Activated CD4-positive, alpha-beta memory T cell treated with anti-CD3 and anti-CD28 coated beads, Interleukin-2, amount 10 ng/mL, durations not matched to agents 7 days and 5 days (primary cell): ENCODE results near the gene DNAAF5. TPM values are rescaled to one million over a fixed set of nuclear protein-coding genes. Genes with fewer than 3 reads are reported as not detected.
"Not testable (repeated sequence)": the region's sequence is repeated elsewhere in the genome, so short reads cannot be mapped to it uniquely, and the experiment has no call there.

ENCODE experiments used
- CTCF ChIA-PET: fragments of 350-600 bp; sonication (Branson Sonifier 250); formaldehyde crosslinking; loops from one replicate; lab custom pipeline; 2021; ENCODE audit warnings: antibody characterized with exemption, inconsistent platforms; lab: Charles Lee
- POLR2A ChIA-PET: fragments of 350-600 bp; sonication (Branson Sonifier 250); formaldehyde crosslinking; loops from one replicate; lab custom pipeline; 2021; ENCODE audit warnings: antibody characterized with exemption; lab: Charles Lee
- DNase-seq: peaks from one replicate; pipeline ENCODE4 v3.0.0-alpha.2; 2020
- H3K27ac Mint-ChIP-seq: one replicate; pipeline ENCODE4 v1.8.0; 2021; ENCODE audit warnings: mild to moderate bottlenecking, mixed read lengths
- H3K27me3 Mint-ChIP-seq: one replicate; pipeline ENCODE4 v1.8.0; 2021; ENCODE audit warnings: mixed read lengths
- H3K36me3 Mint-ChIP-seq: one replicate; pipeline ENCODE4 v1.8.0; 2021; ENCODE audit warnings: low read depth, mixed read lengths
- H3K4me1 Mint-ChIP-seq: one replicate; pipeline ENCODE4 v1.8.0; 2021; ENCODE audit warnings: mixed read lengths
- H3K4me3 Mint-ChIP-seq: one replicate; pipeline ENCODE4 v1.8.0; 2021; ENCODE audit warnings: mild to moderate bottlenecking, mixed read lengths
- H3K9me3 Mint-ChIP-seq: one replicate; pipeline ENCODE4 v1.8.0; 2021; ENCODE audit warnings: mixed read lengths
- total RNA-seq, 2 experiments: library from RNA; stranded (reverse); gene quantifications; one replicate each; pipeline ENCODE4 v1.2.3, GENCODE V29; 2021

The DNAAF5 gene
- total RNA-seq, 2 experiments from 2014 or later, result 16.8 to 19.7 TPM

GRCh38 chr7:750111-750905 lies 23.8 kb downstream of the DNAAF5 start:
- Mint-ChIP-seq H3K9me3 (no peaks in the 10 kb centered on the region), H3K27ac (no peak overlapping the region), H3K4me3 (no peak overlapping the region), H3K4me1 (no peaks in the 10 kb centered on the region), H3K36me3 (peaks cover 13% of the 10 kb centered on the region), H3K27me3 (no peaks in the 10 kb centered on the region)
- ChIA-PET POLR2A (no interaction called here), CTCF (no interaction called here)
- DNase-seq, result no peak

- no peaks in the 10 kb centered on the region for H3K9me3 Mint-ChIP-seq
- DNase-seq, result no peak
- POLR2A ChIA-PET, result no interaction called here
- CTCF ChIA-PET, result no interaction called here
- H3K27ac Mint-ChIP-seq, result no peak overlapping the region
- H3K27me3 Mint-ChIP-seq, result no peaks in the 10 kb centered on the region
- H3K4me3 Mint-ChIP-seq, result no peak overlapping the region
- H3K4me1 Mint-ChIP-seq, result peaks cover 2% of the 10 kb centered on the region
- peaks cover 13% of the 10 kb centered on the region for H3K36me3 Mint-ChIP-seq
Observed at GRCh38 chr7:751826-752225, 25.3 kb downstream of the DNAAF5 start.

GRCh38 chr7:752256-752655 lies 25.8 kb downstream of the DNAAF5 start:
- CTCF ChIA-PET, POLR2A ChIA-PET: not testable (repeated sequence)

GRCh38 chr7:753190-753589 lies 26.7 kb downstream of the DNAAF5 start:
- no peak for DNase-seq
- no peak overlapping the region for H3K4me3 Mint-ChIP-seq
- H3K27me3 Mint-ChIP-seq, result no peaks in the 10 kb centered on the region
- no peak overlapping the region for H3K27ac Mint-ChIP-seq
- ChIA-PET POLR2A (no interaction called here), CTCF (no interaction called here)
- H3K36me3 Mint-ChIP-seq, result peaks cover 24% of the 10 kb centered on the region
- no peaks in the 10 kb centered on the region for H3K9me3 Mint-ChIP-seq
- H3K4me1 Mint-ChIP-seq, result peaks cover 13% of the 10 kb centered on the region

More at GRCh38 chr7:752256-752655, 25.8 kb downstream of the DNAAF5 start:
- H3K9me3 Mint-ChIP-seq, H3K27ac Mint-ChIP-seq, DNase-seq, H3K4me3 Mint-ChIP-seq, H3K27me3 Mint-ChIP-seq, H3K4me1 Mint-ChIP-seq: not testable (repeated sequence)
- peaks cover 14% of the 10 kb centered on the region for H3K36me3 Mint-ChIP-seq

- peaks cover 16% of the 10 kb centered on the region for H3K4me1 Mint-ChIP-seq
- H3K36me3 Mint-ChIP-seq, result peaks cover 30% of the 10 kb centered on the region
- no peak overlapping the region for H3K27ac Mint-ChIP-seq
- H3K9me3 Mint-ChIP-seq, result no peaks in the 10 kb centered on the region
- no peak for DNase-seq
- CTCF ChIA-PET, result no interaction called here
- H3K27me3 Mint-ChIP-seq, result no peaks in the 10 kb centered on the region
- POLR2A ChIA-PET, result no interaction called here
- no peak overlapping the region for H3K4me3 Mint-ChIP-seq
Observed at GRCh38 chr7:754531-755412, 28.3 kb downstream of the DNAAF5 start.

- Mint-ChIP-seq H3K27me3 (no peaks in the 10 kb centered on the region), H3K36me3 (peaks cover 30% of the 10 kb centered on the region)
Observed at GRCh38 chr7:755413-755805, 28.9 kb downstream of the DNAAF5 start.

GRCh38 chr7:756231-756927 lies 29.9 kb downstream of the DNAAF5 start:
- Mint-ChIP-seq H3K4me1 (peaks cover 16% of the 10 kb centered on the region), H3K27me3 (no peaks in the 10 kb centered on the region), H3K9me3 (no peaks in the 10 kb centered on the region), H3K27ac (no peak overlapping the region), H3K4me3 (no peak overlapping the region), H3K36me3 (peaks cover 30% of the 10 kb centered on the region)
- CTCF ChIA-PET, result no interaction called here
- POLR2A ChIA-PET, result no interaction called here
- DNase-seq, result no peak

More at GRCh38 chr7:755413-755805, 28.9 kb downstream of the DNAAF5 start:
- Mint-ChIP-seq H3K4me3 (no peak overlapping the region), H3K4me1 (peaks cover 16% of the 10 kb centered on the region), H3K27ac (no peak overlapping the region), H3K9me3 (no peaks in the 10 kb centered on the region)
- DNase-seq, result no peak
- CTCF ChIA-PET, result no interaction called here
- POLR2A ChIA-PET, result no interaction called here

GRCh38 chr7:756928-757560 lies 30.5 kb downstream of the DNAAF5 start:
- DNase-seq, result no peak
- peaks cover 30% of the 10 kb centered on the region for H3K36me3 Mint-ChIP-seq
- no peak overlapping the region for H3K4me3 Mint-ChIP-seq

GRCh38 chr7:757741-758163 lies 31.3 kb downstream of the DNAAF5 start:
- Mint-ChIP-seq H3K4me1 (peaks cover 16% of the 10 kb centered on the region), H3K9me3 (no peaks in the 10 kb centered on the region), H3K27ac (peak overlapping the region; percentile 26), H3K27me3 (no peaks in the 10 kb centered on the region), H3K36me3 (peaks cover 30% of the 10 kb centered on the region), H3K4me3 (no peak overlapping the region)
- no peak for DNase-seq
- CTCF ChIA-PET, result no interaction called here
- POLR2A ChIA-PET, result no interaction called here

More at GRCh38 chr7:756928-757560, 30.5 kb downstream of the DNAAF5 start:
- Mint-ChIP-seq H3K27ac (no peak overlapping the region), H3K9me3 (no peaks in the 10 kb centered on the region), H3K27me3 (no peaks in the 10 kb centered on the region), H3K4me1 (peaks cover 16% of the 10 kb centered on the region)
- ChIA-PET CTCF (no interaction called here), POLR2A (no interaction called here)

GRCh38 chr7:759569-759968 lies 33.1 kb downstream of the DNAAF5 start:
- Mint-ChIP-seq H3K27me3 (no peaks in the 10 kb centered on the region), H3K4me1 (peaks cover 16% of the 10 kb centered on the region), H3K9me3 (no peaks in the 10 kb centered on the region), H3K27ac (no peak overlapping the region), H3K4me3 (no peak overlapping the region), H3K36me3 (peaks cover 27% of the 10 kb centered on the region)
- DNase-seq, result no peak
- POLR2A ChIA-PET, result no interaction called here
- CTCF ChIA-PET, result no interaction called here

- CTCF ChIA-PET, result no interaction called here
- peaks cover 28% of the 10 kb centered on the region for H3K36me3 Mint-ChIP-seq
Observed at GRCh38 chr7:760006-760405, 33.5 kb downstream of the DNAAF5 start.

GRCh38 chr7:761101-761500 lies 34.6 kb downstream of the DNAAF5 start:
- no peak for DNase-seq
- Mint-ChIP-seq H3K27me3 (no peaks in the 10 kb centered on the region), H3K4me3 (no peak overlapping the region), H3K36me3 (peaks cover 28% of the 10 kb centered on the region), H3K4me1 (peaks cover 14% of the 10 kb centered on the region), H3K27ac (no peak overlapping the region), H3K9me3 (no peaks in the 10 kb centered on the region)
- CTCF ChIA-PET, result no interaction called here
- POLR2A ChIA-PET, result no interaction called here

More at GRCh38 chr7:760006-760405, 33.5 kb downstream of the DNAAF5 start:
- Mint-ChIP-seq H3K9me3 (no peaks in the 10 kb centered on the region), H3K27me3 (no peaks in the 10 kb centered on the region), H3K4me3 (no peak overlapping the region), H3K4me1 (peaks cover 16% of the 10 kb centered on the region), H3K27ac (no peak overlapping the region)
- no peak for DNase-seq
- POLR2A ChIA-PET, result no interaction called here
